Measurements from ENCODE around the gene TRMT112.

The TRMT112 gene

GRCh38 chr11:64296236-64296635, 21.1 kb downstream of the TRMT112 start:
- TF ChIP-seq FOXM1 (IDR thresholded peaks at IDR 0.05; ENCODE audit: borderline replicate concordance) (no peak), ZNF384 (IDR thresholded peaks at IDR 0.05) (no peak), SUZ12 (IDR thresholded peaks at IDR 0.05) (no peak), TARDBP (IDR thresholded peaks at IDR 0.05) (no peak), ELF4 (IDR thresholded peaks at IDR 0.05) (no peak), BHLHE40 (IDR thresholded peaks at IDR 0.05; ENCODE audit: borderline replicate concordance) (no peak), LEF1 (IDR thresholded peaks at IDR 0.05; ENCODE audit: borderline replicate concordance) (no peak), NFRKB (IDR thresholded peaks at IDR 0.05) (no peak), SP1 (IDR thresholded peaks at IDR 0.05) (no peak), HDGF (IDR thresholded peaks at IDR 0.05; ENCODE audit: borderline replicate concordance) (no peak), PKNOX1 (IDR thresholded peaks at IDR 0.05) (no peak), L3MBTL2 (conservative IDR thresholded peaks at IDR 0.05) (no peak), ARNT (IDR thresholded peaks at IDR 0.05) (no peak), FOXA1 (IDR thresholded peaks at IDR 0.05) (no peak)
- ChIA-PET CTCF (no interaction called here), POLR2A (interaction anchor here (1.1 to 2.4 kb wide), 2 partner anchors 12 to 21 kb away, joined by 3 to 7 read pairs; partner anchors contain the start of genes BAD, GPR137, PRDX5 and TRMT112)
- no peak for DNase-seq (ENCODE audit: extremely low spot score)

DNA sequence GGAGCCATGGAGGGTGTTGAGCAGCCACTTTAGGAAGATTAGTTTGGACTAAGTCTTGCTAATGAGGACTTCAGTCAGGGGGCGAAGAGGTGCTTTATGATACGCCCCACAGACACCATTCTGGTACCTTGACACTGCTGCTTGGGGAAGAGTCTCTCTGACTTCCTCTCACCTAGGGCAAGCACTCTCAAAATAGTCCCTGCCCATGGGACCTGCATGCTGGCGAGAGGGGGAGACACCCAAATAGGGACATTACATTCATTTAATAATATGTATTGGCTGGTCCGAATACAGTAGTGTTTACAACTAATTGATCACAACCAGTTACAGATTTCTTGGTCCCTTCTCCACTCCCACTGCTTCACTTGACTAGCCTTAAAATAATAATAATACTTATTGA, 21.6 kb downstream of the TRMT112 start:
- ChIA-PET CTCF (interaction anchor here (1.5 kb wide), 1 partner anchor 13 kb away, joined by 12 read pairs; no protein-coding TSS in a partner anchor), POLR2A (interaction anchor here (1.5 to 2.4 kb wide), 2 partner anchors 9 to 11 kb away, joined by 4 to 7 read pairs; partner anchors contain the start of genes BAD and GPR137)
- TF ChIP-seq LEF1 (IDR thresholded peaks at IDR 0.05; ENCODE audit: borderline replicate concordance) (no peak), TARDBP (IDR thresholded peaks at IDR 0.05) (no peak), L3MBTL2 (conservative IDR thresholded peaks at IDR 0.05) (no peak), FOXM1 (IDR thresholded peaks at IDR 0.05; ENCODE audit: borderline replicate concordance) (no peak), SP1 (IDR thresholded peaks at IDR 0.05) (no peak), FOXK2 (IDR thresholded peaks at IDR 0.05) (no peak), ELF4 (IDR thresholded peaks at IDR 0.05) (no peak)
- no peak for DNase-seq (ENCODE audit: extremely low spot score)

GRCh38 chr11:64294774-64295173, 22.6 kb downstream of the TRMT112 start:
- ChIA-PET CTCF (interaction anchor here (1.5 kb wide), 1 partner anchor 12 kb away, joined by 12 read pairs; no protein-coding TSS in a partner anchor), POLR2A (interaction anchor here (1.5 to 2.4 kb wide), 2 partner anchors 10 kb away, joined by 4 to 7 read pairs; partner anchors contain the start of genes BAD and GPR137)
- DNase-seq (ENCODE audit: extremely low spot score): no peak
- TF ChIP-seq HDGF (IDR thresholded peaks at IDR 0.05; ENCODE audit: borderline replicate concordance): no peak
- TF ChIP-seq NFRKB (IDR thresholded peaks at IDR 0.05): no peak
- no peak for TF ChIP-seq PKNOX1 (IDR thresholded peaks at IDR 0.05)
- no peak for TF ChIP-seq BHLHE40 (IDR thresholded peaks at IDR 0.05; ENCODE audit: borderline replicate concordance)
- TF ChIP-seq SUZ12 (IDR thresholded peaks at IDR 0.05): no peak
- no peak for TF ChIP-seq ELF4 (IDR thresholded peaks at IDR 0.05)
- TF ChIP-seq CTBP1 (IDR thresholded peaks at IDR 0.05; ENCODE audit: borderline replicate concordance): no peak
- TF ChIP-seq SP1 (IDR thresholded peaks at IDR 0.05): no peak
- no peak for TF ChIP-seq LEF1 (IDR thresholded peaks at IDR 0.05; ENCODE audit: borderline replicate concordance)
- TF ChIP-seq ZNF384 (IDR thresholded peaks at IDR 0.05): no peak
- no peak for TF ChIP-seq FOXA1 (IDR thresholded peaks at IDR 0.05)
- no peak for TF ChIP-seq TARDBP (IDR thresholded peaks at IDR 0.05)
- no peak for TF ChIP-seq L3MBTL2 (conservative IDR thresholded peaks at IDR 0.05)
- no peak for TF ChIP-seq ARNT (IDR thresholded peaks at IDR 0.05)

DNA sequence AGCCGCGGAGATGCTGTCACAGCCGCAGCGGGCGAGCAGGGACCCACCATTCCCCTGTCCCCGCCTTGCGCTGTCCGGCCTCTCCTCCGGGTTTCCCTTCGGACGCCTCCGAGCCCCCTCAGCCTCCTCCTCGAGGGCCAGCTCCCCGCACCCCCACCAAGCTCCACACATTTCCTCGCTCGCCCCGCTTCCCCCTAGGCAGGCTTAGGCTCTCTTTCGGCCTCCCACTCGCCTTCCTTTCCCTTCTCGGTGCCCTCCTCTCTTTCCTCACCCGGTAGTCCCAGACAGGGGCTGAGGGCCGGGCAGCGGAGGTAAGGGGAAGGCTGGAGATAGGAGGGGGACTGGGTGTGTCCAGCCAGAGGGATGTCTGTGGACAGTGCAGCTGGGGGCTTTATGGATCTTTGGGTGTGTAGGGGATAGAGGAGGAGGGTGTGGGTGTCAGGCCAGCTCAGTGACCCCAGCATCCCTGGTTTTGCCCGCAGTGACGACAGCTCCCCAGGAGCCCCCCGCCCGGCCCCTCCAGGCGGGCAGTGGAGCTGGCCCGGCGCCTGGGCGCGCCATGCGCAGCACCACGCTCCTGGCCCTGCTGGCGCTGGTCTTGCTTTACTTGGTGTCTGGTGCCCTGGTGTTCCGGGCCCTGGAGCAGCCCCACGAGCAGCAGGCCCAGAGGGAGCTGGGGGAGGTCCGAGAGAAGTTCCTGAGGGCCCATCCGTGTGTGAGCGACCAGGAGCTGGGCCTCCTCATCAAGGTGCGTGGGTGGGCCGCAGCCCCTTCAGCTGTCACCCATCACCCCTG, 24.7 kb downstream of the TRMT112 start:
- DNase-seq (ENCODE audit: extremely low spot score): no peak
- ChIA-PET POLR2A (interaction anchor here (0.9 to 1.0 kb wide), 2 partner anchors 25 to 496 kb away, joined by 3 read pairs; partner anchors contain the start of genes PRDX5 and TRMT112), CTCF (interaction anchor here (0.8 kb wide), 1 partner anchor 10 kb away, joined by 3 read pairs; no protein-coding TSS in a partner anchor)
- TF ChIP-seq HDGF (IDR thresholded peaks at IDR 0.05; ENCODE audit: borderline replicate concordance): no peak
- no peak for TF ChIP-seq PKNOX1 (IDR thresholded peaks at IDR 0.05)
- TF ChIP-seq FOXA1 (IDR thresholded peaks at IDR 0.05): no peak
- no peak for TF ChIP-seq FOXK2 (IDR thresholded peaks at IDR 0.05)
- no peak for TF ChIP-seq ARNT (IDR thresholded peaks at IDR 0.05)
- no peak for TF ChIP-seq FOXM1 (IDR thresholded peaks at IDR 0.05; ENCODE audit: borderline replicate concordance)

DNA sequence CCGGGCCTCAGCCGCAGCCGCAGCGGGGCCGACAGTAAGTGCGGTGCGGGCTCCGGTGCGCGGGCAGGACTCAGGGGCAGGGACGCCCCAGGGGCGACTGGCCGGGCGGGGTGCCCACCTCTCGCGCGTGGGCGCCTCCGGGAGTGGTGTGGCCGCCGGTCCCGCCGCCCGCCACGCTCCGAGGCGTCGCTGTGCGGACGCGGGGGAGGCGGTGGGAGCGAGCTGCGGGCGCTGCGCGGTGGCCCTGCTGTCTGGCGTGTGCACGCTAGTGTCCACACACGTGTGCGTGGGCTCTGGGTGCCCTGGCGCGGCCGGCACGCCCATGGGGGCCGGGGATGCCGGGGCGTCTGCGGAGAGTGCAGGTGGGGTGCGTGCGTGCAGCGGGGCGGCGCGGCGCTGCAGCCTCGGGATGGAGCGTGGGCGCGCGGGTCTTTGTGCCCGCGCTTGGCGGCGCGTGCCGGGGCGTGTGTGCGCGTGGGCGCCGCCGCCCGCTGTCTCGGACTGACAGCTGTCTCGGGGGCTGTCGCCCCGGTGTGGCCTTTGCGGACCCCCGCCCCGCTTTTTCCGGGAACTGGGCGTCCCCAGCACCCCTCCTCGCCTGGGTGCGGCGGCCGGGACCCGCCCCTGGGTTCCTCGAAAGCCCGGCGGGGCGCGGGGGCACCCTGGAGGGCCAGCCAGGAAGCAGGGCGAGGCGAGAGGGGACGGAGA, 25.5 kb downstream of the TRMT112 start:
- DNase-seq (ENCODE audit: extremely low spot score): no peak
- TF ChIP-seq BHLHE40 (IDR thresholded peaks at IDR 0.05; ENCODE audit: borderline replicate concordance) (no peak), ZNF384 (IDR thresholded peaks at IDR 0.05) (no peak), CTBP1 (IDR thresholded peaks at IDR 0.05; ENCODE audit: borderline replicate concordance) (no peak), FOXK2 (IDR thresholded peaks at IDR 0.05) (no peak), ARNT (IDR thresholded peaks at IDR 0.05) (no peak), NFRKB (IDR thresholded peaks at IDR 0.05) (no peak), FOXM1 (IDR thresholded peaks at IDR 0.05; ENCODE audit: borderline replicate concordance) (no peak), FOXA1 (IDR thresholded peaks at IDR 0.05) (no peak)
- POLR2A ChIA-PET: interaction anchor here (0.9 to 1.0 kb wide), 2 partner anchors 26 to 497 kb away, joined by 3 read pairs; partner anchors contain the start of genes PRDX5 and TRMT112
- CTCF ChIA-PET: interaction anchor here (0.8 kb wide), 1 partner anchor 10 kb away, joined by 3 read pairs; no protein-coding TSS in a partner anchor
